RPMI7951 (cell line): Measurements from ENCODE around the gene EGLN3. TPM values are rescaled to one million over a fixed set of nuclear protein-coding genes. Genes with fewer than 3 reads are reported as not detected.

Experiments
- DNase-seq: peaks from one replicate; pipeline ENCODE4 v3.0.0-alpha.2; 2012; ENCODE audit warnings: low read depth
- total RNA-seq: library from RNA; depleted of rRNA; stranded (reverse); fragments of >200 nt; shearing (Covaris generic); gene quantifications from 2 replicates; pipeline ENCODE4 v1.2.3, GENCODE V29; 2014

EGLN3 gene
- total RNA-seq, 1 experiment from 2014 or later, result 4.4 TPM

DNA sequence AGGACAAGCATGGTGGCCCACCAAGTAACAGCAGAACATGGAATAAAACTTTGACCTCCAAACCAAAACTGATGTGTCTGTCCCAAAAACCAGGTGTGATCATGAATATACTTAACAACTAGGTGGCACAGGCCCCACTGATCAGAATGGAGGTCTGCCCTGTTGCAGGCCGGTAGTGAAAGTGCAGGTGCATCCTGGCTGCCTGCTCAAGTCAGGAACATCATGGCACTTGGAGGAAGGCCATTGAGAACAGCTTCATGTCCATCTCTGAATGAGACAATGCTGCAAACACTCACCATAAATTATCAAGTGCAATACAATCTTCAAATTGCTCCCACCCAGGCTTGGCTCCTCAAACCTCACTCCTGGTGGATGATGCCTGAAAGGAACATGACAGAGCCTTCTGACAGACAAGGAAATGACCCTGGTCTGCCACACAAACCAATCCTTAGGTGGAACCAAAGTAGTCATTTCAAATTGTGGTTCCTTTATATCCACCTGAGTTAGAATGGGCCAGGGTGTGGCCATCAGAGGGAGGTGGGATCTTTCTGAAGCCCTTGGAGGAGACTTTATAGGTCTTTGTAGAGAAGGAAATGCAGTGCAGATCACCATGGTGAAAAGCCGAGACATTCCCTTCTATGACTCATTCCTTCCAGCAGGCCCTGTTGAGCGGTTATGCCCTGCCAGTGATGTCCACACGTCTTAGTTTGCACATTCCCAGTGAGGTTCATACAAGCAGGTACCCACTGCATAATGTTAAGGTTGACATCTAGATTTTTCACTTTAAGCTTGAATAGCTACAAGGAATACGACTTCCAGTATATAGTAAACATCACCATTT, 36.0 kb downstream of the EGLN3 start:
- DNase-seq, result peak; percentile 72

DNA sequence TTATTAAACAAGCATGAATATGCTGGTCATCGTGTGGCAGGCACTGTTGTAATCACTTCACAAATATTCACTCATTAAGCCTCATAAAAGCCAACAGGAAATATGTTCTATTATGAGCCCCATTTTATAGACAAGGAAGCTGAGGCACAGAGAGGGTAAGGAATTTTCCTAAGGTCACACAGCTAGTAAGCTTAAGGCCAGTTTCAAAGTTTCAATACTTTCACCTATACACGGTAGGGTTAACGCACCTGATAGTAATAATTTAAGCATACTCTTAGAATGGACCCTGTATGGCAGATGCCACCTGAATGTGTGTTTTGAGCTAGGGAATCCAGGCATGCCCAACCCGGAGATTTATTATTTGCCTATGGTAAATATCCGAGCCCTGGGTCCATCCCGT, 39.8 kb downstream of the EGLN3 start:
- no peak for DNase-seq

DNA sequence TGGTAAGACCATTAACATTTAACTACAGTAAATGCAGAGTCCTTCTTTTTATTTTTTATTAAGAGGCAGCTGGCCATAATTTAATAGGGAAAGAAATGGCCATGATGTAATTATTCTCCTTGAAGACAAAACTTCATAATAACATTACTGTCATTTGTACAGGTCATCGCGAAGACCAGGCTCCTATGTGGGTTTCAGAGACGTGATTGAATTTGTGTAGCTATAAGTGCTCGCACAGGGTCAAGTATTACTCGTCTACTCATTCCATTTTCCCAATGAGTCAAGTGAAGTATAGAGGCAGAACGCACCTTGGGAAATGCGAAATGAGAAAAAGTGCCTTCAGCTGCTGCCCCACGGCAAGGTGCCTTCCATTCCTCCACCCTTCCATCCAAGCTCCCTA, 40.4 kb downstream of the EGLN3 start:
- DNase-seq, result no peak

DNA sequence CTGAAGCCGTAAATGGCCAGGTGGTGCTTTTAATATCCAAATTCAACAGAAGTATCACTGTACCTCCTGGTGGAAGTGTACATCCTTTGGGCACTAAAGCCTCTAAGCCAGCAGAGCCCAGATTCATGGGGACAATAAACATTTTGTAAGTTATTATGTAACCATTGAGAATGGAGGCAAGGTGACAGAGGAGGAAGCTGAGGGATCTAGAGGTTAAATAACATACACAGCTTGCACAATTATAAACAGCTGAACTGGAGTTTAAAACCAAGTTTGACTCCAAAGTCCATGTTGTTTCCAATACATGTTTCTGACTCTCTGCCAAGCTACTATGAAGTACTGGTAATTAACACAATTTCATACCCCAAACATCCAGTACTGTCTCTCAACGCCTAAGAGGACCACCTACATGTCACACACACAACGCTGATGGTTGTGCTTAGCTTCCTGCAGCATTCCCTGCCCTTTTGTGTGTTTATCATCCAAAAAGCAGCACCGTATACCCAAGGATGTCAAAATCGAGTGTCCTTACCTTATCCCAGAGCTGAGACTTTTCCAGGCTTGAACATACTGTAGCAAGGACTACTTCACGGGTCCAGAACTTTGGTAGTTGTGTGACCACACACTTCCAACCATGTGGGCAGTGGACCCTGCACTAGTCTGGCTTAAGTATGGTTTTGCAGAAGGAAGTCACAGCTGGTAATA, 41.3 kb downstream of the EGLN3 start:
- no peak for DNase-seq

DNA sequence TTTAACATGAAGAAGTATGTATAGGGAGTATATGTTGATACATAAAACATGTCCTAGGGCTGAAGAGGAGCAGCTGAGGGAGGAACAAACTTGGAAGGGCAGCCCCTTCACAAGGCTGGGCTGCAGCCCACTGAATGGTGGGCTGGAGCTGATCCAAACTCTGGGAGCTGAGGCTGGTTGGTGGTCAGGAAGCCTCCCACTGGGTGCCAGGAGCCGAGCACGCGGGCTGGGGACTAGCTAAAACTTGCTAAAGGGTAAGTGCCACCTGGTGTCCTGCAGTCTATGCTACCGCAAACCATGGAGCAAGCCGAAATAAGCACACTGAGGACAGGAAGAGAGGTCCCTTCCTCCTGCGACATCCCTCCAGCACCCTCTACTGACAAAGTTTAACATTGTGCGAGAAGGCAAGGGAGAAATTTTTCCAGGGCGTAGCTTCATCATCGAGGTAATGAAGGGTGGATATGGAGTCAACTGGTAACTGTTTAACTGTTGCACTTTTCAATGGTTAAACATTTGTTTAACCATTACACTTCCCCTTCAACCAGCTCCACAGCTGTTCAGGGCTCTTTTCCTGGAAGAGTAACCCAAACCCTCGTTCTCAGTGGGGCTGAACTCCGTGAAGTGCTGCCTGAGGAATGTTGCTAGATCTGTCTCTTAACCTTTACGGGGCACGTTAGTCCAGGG, 42.2 kb downstream of the EGLN3 start:
- DNase-seq, result no peak

DNA sequence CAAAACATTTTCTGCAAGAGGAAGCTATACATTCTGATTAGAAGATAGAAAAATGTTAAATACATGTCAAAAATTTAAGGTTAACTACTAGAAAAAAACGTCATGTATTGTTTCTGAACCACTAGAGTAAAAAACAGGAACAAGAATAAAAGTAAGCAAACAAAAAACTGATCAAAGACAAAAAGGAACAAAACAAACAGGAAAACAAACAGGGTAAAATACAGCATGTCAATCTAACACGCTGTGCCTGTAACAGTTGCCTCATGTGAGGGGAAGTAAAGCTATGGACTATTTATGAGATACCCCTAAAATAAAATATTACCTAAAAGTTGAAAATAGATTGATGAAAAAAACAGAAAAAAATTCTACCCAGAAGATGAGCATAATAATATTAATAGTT, 43.9 kb downstream of the EGLN3 start:
- DNase-seq, result no peak

DNA sequence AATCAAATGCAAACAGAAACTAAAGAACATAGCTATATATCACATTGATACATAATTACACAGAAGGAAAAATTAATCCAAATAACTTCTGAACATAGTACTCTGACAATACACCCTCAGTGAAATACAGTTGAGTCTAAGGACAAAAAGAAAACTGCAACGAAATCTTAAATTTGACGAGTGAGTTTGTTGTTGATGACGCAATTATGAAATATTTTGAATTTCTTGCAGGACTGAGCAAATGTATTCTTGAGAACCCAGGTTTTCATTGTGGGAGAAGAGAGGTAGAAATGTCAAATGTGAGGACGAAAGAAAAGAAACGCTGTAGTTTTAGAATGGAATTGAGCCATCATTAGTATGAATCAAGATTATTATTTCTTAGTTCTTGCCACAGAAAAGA, 46.3 kb downstream of the EGLN3 start:
- DNase-seq, result no peak

DNA sequence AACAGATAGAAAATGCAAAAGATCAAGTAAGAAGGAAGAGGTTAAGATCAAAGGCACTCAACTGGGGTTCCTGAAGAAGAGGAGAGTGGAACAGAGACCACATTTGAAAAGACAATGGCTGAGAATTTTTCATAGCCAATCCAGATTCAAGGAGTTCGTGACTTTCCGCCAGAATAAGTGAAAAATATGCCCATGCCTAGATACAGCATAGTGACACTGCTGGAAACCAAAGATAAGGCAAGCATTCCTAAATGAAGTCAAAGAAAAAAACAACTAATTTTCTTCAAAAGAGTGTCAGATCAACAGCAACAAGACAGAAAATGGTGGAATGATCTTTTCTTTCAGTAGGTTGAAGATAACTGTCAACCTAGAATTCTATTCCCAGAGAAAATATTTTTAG, 47.5 kb downstream of the EGLN3 start:
- DNase-seq, result no peak

DNA sequence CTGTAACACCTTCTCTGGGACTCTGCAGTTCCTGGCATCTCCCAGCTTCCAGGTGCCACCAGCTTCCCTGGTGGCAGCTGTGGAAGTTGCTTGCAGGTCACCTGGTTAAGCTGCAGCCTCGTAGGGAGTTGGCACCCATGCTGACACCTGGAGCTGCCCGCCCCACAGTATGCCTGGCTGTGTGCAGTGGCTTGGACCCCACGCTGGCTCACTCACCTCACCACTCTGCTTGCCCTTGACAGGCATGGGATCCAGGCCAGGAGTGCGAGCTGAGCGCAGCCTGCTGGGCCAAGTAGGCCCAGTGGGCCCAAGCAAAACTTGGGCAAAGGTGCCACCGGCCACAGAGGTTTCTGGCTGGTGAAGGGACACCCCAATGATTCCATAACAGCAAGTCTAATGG, 48.5 kb downstream of the EGLN3 start:
- no peak for DNase-seq

DNA sequence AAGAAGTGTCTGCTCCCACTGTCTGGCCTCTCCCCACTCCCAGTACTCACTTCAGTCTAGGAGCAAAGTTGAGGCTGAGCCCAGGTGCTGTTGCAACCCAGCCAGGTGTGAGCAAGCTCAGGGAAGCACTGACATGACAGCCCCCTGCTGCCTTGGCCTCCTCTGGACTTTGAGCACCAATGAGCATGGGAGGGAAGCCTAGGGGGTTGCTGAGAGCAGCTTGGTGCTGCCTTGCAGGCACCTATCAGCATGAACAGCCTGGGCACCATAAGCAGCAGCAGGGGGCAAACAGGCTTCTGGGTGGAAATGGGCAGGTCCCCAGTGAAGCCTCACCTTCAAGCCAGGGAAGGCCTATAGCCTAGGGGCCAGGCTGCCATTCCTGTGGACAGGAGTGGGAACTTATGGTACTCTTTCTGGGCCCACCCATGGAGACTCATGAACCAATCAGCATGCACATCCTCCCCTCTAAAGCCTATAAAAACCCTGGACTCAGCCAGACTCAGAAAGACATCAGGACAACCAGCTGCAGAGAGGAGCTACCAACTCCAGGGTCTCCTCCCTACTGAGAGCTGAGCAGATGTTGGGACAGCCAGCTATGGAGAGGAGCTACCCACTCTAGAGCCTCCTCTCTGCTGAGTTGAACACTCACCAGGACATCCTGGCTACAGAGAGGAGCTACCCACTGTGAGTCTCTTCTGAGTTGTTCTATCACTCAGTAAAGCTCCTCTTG, 49.3 kb downstream of the EGLN3 start:
- no peak for DNase-seq

DNA sequence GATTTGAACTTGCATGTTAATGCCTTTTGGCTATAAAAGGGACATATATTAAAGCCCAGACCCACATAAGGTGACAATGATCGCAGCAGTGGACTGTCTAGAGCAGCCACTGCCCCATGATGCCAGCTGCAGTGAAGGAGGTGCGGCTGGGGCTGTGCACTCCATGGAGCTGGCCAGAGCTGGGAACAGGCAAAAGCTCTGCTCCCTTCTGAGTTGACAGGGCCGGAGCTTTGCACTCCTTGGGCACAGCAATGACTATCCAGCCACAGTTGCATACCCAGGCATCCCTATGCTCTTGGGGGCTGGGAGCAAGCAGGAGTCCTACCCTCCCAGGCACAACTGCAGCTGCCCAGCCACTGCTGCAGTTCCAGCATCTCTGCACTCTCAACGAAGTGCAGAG, 50.2 kb downstream of the EGLN3 start:
- no peak for DNase-seq

DNA sequence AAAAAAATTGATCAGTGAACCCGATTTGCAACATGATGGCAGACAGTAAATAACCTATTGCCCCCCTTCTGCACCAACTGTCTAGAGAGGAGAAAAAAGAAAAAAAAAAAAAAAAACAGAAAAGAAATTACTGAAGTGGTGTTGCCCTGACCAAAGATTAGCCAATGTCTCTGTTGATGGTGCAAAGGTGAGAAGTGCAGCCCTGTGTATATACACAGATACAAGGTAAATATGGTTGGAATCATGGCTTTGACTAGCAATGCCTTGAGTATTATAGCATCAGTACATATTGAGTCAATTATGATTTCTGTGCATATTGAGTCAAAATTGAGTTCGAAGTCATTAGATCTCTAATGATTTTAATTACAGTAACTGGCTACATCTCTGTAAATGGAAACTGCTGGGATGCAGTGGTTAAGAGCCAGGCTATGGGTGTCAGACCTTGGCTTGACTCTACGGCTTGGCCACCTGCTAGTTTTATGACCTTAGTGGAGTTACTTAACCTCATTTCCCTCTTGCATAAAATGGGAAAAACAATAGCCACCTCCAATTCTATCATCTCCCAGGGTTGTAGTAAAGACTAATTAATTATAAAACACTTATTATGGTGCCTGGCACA, 51.0 kb downstream of the EGLN3 start:
- no peak for DNase-seq

DNA sequence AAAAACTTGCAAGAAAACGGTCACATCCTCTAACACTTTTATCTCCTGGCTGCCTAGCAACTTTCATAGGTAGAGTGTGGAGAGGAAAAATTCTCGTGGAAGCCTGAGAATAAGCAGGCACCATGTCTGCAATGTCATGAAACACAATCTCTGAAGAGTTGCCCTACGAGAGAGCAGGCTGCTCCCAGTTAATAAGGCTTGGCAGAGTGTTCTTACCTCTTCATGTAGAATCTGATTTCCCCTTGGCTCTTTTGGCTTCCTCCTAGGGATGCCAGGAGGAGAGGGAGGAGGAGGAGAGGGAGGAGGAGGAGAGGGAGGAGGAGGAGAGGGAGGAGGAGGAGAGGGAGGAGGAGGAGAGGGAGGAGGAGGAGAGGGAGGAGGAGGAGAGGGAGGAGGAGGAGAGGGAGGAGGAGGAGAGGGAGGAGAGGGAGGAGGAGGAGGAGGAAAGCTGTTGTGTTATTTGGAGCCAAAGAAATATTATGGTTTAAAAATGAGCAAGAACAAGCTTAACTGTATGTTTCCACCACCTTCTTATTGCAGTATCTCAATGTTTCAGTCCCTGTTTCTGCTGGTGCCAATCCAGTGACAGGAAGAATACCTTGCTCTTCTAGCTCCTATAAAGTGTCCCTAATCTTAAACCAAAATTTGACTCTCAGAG, 52.9 kb downstream of the EGLN3 start:
- no peak for DNase-seq

DNA sequence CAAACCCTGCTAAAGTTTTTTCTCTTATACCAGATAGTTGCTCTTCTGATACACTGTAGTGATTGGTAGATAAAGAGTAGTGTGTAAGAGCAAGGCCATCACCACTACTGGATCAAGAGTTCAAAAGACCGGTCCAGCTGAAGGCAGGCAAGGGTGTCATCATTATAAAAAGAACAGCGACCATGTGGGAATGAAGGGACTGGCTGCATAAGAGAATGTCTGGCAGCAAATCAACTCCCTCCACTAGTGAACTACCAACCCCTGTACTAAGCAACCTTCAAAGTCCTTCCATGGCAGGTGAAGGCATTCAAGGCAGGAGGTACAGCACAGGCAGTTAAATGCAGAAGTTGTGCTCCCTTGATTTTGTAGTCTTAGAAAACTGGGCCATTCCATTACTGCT, 53.5 kb downstream of the EGLN3 start:
- no peak for DNase-seq

DNA sequence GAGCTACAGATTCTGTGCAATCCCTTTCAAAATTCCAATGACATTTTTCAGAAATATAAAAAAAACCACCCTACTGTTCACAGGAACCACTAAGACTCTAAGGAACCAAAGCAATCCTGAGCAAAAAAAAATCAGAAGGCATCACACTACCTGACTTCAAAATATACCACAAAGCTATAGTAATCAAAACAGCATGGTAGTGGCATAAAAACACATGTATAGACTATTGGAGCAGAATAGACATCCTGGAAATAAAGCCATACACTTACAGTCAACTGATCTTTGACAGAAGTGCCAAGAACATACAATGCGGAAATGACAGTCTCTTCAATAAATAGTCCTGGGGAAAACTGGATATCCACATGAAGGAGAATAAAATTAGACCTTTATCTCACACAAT, 56.5 kb downstream of the EGLN3 start:
- no peak for DNase-seq

DNA sequence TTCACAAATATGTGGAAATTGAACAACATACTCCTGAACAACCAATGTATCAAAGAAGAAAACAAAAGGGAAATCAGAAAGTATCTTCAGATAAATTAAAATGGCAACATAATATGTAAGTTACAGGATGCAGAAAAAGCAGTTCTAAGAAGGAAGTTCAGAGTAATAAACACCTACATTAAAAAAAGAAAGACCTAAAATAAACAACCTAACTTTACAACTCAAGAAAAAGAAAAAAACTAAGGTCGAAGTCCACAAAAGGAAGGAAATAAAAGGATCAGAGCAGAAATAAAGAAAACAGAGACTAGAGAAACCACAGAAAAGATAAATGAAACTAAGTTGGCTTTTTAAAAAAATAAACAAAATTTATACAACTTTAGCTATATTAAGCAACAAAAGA, 59.2 kb downstream of the EGLN3 start:
- no peak for DNase-seq

DNA sequence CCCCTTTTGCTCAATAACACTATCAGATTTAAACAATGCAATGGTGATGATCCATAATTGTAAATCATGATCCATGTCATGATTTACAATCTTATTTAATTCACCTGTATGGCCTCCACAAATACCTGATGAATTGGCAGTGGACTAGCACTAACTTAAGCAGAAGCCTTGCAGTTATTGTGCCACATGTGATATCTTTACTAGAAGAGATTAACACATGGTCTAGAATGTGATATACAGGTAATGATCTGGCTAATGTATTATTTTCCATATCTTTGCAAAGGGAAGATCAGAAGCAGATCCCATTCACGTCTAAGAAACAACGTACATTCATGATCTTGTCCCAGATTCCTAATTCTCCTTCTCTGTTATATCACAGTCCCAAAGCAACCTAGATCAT, 66.0 kb downstream of the EGLN3 start:
- no peak for DNase-seq

DNA sequence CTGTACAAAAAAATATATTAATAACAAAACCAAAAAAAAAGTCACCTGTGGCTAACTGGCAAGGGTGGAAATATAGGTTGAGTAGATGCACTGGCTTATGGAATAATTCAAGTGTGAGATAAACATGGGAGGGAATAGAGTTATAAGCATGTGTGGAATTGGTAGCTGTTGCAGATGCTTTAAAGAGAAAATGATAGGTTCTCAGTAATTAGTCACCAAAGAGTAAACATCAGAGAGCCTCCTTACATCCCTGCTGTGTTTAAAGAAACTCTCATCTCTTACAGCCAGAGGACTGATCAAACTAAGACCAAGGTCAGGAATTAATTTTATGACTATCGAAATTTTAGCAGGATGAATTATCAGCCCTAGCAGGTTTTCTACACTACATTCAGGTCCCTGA, 70.5 kb downstream of the EGLN3 start:
- DNase-seq, result no peak

DNA sequence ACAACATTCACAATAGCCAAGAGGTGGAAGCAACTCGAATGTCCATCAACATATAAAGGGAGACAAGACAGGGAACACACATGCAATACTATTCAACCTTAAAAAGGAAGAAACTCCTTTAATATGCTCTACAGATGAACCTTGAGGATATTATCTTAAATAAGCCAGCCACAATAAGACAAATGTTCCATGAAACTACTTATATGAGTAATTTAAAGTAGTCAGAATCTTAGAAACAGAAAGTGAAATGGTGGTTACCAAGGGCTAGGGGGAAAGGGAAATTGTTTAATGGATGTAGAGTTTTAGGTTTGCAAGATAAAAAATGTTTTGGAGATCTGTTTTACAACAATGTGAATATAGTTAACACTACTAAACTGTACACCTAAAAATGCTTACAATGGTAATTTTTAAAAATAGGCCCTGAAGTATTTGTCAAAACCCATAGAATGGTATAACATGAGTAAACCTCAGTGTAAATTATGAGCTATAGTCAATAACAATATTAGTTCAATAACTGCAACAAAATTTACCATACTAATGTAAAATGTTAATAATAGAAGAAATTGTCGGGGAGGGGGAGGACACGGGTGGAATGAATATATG, 71.1 kb downstream of the EGLN3 start:
- DNase-seq, result no peak

DNA sequence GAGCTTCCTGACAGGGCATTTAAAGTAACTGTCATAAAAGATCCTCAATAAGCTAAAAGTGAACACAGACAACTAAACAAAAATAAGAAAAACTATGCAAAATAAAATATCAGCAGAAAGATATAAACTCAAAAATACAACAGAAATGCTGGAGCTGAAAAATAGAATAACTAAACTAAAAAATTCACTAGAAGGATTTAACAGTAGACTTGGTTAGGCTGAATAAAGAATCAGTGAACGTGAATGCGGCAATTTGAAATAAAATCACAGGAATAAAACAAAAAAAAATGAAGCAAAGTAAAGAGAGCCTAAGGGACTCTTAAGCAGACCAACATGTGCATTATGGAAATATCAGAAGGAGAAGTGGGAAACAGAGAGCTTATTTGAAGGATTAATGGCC, 74.6 kb downstream of the EGLN3 start:
- DNase-seq, result no peak
